SJCRH30 (cell line): Measurements from ENCODE around the gene TPK1. TPM values are rescaled to one million over a fixed set of nuclear protein-coding genes. Genes with fewer than 3 reads are reported as not detected.

ENCODE experiments used
- DNase-seq, 2 experiments: peaks; one replicate each; pipeline ENCODE4 v3.0.0-alpha.2; 2015 to 2020
- H3K27ac ChIP-seq: fragments of 250-450 bp; sonication (Bioruptor Pico); 2 replicates; pipeline ENCODE4 v1.5.1; 2020; ENCODE audit warnings: mild to moderate bottlenecking, moderate library complexity
- H3K27me3 ChIP-seq: fragments of 250-450 bp; sonication (Bioruptor Pico); 2 replicates; pipeline ENCODE4 v1.5.1; 2020; ENCODE audit warnings: mild to moderate bottlenecking, moderate library complexity
- H3K36me3 ChIP-seq: fragments of 250-450 bp; sonication (Bioruptor Pico); 2 replicates; pipeline ENCODE4 v1.5.1; 2020; ENCODE audit warnings: mild to moderate bottlenecking, moderate library complexity
- H3K4me1 ChIP-seq: fragments of 250-450 bp; sonication (Bioruptor Pico); 2 replicates; pipeline ENCODE4 v1.5.1; 2020; ENCODE audit warnings: mild to moderate bottlenecking, moderate library complexity
- H3K4me3 ChIP-seq: fragments of 250-450 bp; sonication (Bioruptor Pico); 2 replicates; pipeline ENCODE4 v1.5.1; 2020; ENCODE audit warnings: mild to moderate bottlenecking, moderate library complexity
- H3K9me3 ChIP-seq: fragments of 250-450 bp; sonication (Bioruptor Pico); replicated peaks from 2 replicates; pipeline ENCODE4 v1.5.1; 2020; ENCODE audit warnings: mild to moderate bottlenecking, moderate library complexity
- total RNA-seq: library from RNA; depleted of rRNA; stranded (reverse); fragments of >200 nt; shearing (Covaris generic); gene quantifications from 2 replicates; pipeline ENCODE4 v1.2.3, GENCODE V29; 2014

The TPK1 gene
- total RNA-seq, 1 experiment from 2014 or later = 2.4 TPM

DNA sequence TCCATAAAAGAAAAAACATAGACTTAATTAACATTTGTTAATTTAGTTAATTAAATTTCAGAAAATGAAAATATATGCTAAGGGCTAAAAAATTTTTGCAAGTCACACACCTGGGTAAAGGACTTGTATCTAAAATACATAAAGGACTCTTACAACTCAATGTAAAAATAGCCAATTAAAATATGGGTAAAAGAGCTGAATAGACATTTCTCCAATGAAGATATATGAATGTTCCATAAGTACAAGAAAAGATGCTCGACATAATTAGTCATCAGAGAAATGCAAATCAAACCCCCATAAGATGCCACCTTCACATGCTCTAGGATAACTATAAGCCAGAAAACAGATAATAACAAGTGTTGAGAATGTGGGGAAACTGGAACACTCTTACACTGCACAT, 288.0 kb downstream of the TPK1 start:
- no peak for DNase-seq
- Histone ChIP-seq H3K9me3 (no peaks in the 10 kb centered on the region), H3K27me3 (peaks cover 11% of the 10 kb centered on the region)

DNA sequence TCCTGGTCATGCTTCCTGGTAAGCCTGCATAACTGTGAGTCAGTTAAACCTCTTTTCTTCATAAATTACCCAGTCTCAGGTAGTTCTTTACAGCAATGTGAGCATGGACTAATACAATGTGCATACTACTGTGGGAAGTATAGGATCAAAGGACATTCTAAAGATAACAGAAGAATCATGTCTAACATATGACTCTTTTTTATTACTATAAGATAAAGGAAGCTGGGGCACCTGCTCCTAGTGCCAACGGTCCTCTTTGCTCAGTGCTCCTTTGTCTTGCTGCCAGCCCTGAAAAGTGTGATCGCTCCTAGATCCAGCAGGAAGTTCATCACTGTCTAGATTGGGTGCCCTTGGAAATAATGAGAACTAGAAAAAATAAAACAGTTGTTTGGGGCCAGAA, 289.1 kb downstream of the TPK1 start:
- no peak for DNase-seq
- H3K4me3 ChIP-seq = no peak overlapping the region
- H3K9me3 ChIP-seq = no peaks in the 10 kb centered on the region
- H3K27ac ChIP-seq = no peak overlapping the region
- H3K27me3 ChIP-seq = peaks cover 11% of the 10 kb centered on the region
- H3K36me3 ChIP-seq = no peaks in the 10 kb centered on the region
- H3K4me1 ChIP-seq = no peaks in the 10 kb centered on the region

More for the DNA sequence above, 288.0 kb downstream of the TPK1 start:
- H3K36me3 ChIP-seq = no peaks in the 10 kb centered on the region
- H3K4me3 ChIP-seq = no peak overlapping the region
- H3K27ac ChIP-seq = no peak overlapping the region
- H3K4me1 ChIP-seq = no peaks in the 10 kb centered on the region

DNA sequence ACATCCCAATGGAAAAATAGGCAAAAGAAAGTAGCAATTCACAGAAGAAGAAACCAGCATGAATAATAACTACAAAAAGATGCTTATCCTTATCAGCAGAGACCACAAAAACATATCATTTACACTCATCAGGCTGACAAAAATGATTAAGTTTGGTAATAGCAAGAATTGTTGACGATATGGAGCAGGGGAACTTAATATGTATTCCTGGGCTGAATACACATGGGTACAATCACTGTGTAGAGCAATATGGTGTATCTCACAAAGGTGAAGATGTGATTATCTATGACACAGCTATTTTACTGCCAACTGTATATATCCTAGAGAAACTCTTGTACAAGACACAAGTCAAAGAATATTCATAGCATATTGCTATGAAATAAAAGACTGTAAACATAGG, 290.5 kb downstream of the TPK1 start:
- no peaks in the 10 kb centered on the region for H3K36me3 ChIP-seq
- no peak for DNase-seq

DNA sequence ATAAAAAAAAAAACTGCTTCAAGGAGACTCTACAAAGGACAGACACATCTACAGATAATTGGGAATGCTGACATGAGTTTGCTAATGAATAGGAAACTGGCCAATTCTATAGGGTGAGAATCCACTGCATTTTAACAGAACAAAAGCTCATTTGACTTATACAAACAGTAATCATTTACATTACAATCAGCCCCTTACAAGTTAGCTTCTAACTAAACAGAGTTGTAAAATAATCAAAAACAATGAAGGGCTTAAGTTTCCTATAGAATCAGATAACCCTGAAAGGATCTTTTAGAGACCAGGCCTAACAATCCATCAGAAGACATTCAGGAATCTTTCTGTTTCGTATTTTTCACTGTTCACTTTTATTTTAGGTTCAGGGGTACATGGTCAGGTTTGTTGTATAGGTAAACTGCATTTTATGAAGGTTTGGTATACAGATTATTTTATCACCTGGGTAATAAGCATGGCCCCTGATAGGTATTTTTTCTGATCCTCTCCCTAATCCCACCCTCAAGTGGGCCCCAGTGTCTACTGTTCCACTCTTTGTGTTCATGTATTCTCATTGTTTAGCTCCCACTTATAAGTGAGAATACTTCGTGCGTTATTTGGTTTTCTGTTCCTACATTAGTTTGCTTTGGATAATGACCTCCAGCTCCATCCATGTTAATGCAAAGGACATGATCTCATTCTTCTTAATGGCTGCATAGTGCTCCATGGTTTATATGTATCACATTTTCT, 301.0 kb downstream of the TPK1 start:
- Histone ChIP-seq H3K27me3 (no peaks in the 10 kb centered on the region; the same call in 1 of the 2 replicates), H3K36me3 (no peaks in the 10 kb centered on the region), H3K4me3 (no peak overlapping the region), H3K27ac (no peak overlapping the region), H3K4me1 (no peaks in the 10 kb centered on the region), H3K9me3 (no peaks in the 10 kb centered on the region)
- no peak for DNase-seq

More for the DNA sequence above, 290.5 kb downstream of the TPK1 start:
- H3K27me3 ChIP-seq = peaks cover 11% of the 10 kb centered on the region
- no peak overlapping the region for H3K27ac ChIP-seq
- no peaks in the 10 kb centered on the region for H3K9me3 ChIP-seq
- H3K4me3 ChIP-seq = no peak overlapping the region
- no peaks in the 10 kb centered on the region for H3K4me1 ChIP-seq

DNA sequence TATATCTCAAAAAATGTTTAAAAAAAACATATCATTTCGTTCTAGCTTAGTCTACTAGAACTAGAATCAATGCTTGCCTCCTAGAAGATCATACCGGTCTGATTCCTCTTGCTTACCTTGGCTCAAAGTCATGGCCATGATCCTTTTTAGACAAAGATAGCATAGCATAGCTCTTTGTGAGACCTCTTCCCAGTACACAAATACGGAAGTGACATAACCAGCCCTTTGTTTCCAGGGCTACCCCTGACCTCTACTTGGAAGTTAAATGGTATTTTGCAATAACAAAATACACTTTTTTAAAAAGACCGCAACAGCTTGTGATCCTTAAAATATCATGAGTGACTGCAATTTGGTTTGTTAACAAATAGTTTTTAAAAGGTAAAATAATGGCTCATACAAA, 301.7 kb downstream of the TPK1 start:
- no peak overlapping the region for H3K4me3 ChIP-seq
- no peak overlapping the region for H3K27ac ChIP-seq
- no peak for DNase-seq
- no peaks in the 10 kb centered on the region for H3K4me1 ChIP-seq
- no peaks in the 10 kb centered on the region for H3K36me3 ChIP-seq
- H3K27me3 ChIP-seq = no peaks in the 10 kb centered on the region; the same call in 1 of the 2 replicates
- no peaks in the 10 kb centered on the region for H3K9me3 ChIP-seq

DNA sequence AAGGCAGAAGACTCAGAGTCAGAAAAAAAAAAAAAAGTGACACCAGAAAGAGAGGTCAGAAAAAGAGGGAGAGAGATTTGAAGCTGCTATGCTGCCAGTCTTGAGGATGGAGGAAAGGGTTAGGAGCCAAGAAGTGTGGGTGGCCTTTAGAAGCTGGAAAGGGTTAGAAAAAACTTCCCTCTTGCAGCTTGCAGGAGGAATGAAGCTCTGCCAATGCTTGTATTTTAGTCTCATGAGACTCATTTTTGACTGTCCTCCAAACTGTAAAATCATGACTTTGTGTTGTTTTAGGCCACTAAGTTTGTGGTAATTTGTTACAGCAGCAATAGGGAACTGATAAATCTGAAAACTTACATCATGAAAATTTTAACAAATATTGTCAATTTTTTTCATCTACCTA, 304.7 kb downstream of the TPK1 start:
- no peak for DNase-seq
- H3K9me3 ChIP-seq = no peaks in the 10 kb centered on the region
- H3K36me3 ChIP-seq = no peaks in the 10 kb centered on the region
- no peak overlapping the region for H3K4me3 ChIP-seq
- H3K4me1 ChIP-seq = no peaks in the 10 kb centered on the region
- H3K27ac ChIP-seq = no peak overlapping the region
- H3K27me3 ChIP-seq = no peaks in the 10 kb centered on the region; the same call in 1 of the 2 replicates

DNA sequence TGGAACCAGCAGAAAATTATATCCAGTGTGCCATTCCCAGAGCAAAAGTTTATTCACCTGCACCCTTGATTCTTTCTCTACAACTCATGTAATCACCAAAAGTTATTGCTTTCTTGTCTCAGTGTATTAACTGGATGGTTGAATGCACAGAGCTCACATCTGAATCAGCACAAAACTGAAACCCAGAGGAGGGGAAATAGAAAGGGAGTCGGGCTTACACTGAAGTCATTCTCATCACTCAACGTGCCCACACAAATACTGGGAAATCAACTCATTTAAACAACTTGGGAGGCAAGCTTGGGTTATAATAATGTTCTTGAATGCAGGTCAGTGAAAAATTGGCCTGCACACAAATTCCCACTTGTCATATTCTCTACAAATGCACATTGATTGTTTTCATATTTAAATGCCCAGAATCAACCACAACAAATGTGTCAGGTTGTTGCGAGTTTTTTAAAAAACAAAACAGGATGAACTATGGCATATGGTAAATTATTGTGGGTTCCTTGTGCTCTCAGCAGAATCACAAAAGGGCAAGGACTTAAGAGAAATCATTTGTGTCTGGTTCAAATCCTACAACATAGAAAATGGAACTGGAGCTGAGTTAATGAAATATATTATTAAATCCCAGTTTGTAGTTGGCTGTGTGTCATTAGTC, 306.5 kb downstream of the TPK1 start:
- Histone ChIP-seq H3K9me3 (no peaks in the 10 kb centered on the region), H3K27ac (no peak overlapping the region), H3K27me3 (no peaks in the 10 kb centered on the region; the same call in 1 of the 2 replicates), H3K4me3 (no peak overlapping the region), H3K36me3 (no peaks in the 10 kb centered on the region), H3K4me1 (no peaks in the 10 kb centered on the region)
- DNase-seq = no peak

DNA sequence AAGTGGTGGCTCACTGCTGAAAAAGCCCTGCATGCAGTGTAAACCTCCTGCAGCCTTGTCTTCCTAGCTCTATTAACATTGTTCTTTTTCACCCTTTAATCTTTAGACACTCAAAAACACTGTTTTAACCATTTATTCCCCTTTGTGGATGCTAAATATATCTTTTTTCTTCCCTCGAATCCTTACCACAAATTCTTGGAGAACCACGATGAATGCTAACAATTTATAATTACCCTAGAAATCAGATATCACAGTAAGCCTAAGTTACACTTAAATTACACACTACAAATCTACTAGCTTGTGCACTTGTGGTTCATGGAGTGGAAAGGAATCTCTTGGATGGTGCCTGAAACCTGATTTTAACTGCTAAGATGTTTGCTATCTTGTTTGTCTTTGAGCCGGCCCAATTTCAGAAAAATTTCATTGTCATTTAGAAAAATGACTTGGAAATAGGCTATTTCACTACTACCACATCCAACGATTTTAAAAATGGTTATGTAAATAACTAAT, 307.3 kb downstream of the TPK1 start:
- H3K9me3 ChIP-seq = no peaks in the 10 kb centered on the region
- H3K36me3 ChIP-seq = no peaks in the 10 kb centered on the region
- H3K4me3 ChIP-seq = no peak overlapping the region
- no peak overlapping the region for H3K27ac ChIP-seq
- no peak for DNase-seq
- H3K27me3 ChIP-seq = no peaks in the 10 kb centered on the region; the same call in 1 of the 2 replicates
- H3K4me1 ChIP-seq = no peaks in the 10 kb centered on the region

DNA sequence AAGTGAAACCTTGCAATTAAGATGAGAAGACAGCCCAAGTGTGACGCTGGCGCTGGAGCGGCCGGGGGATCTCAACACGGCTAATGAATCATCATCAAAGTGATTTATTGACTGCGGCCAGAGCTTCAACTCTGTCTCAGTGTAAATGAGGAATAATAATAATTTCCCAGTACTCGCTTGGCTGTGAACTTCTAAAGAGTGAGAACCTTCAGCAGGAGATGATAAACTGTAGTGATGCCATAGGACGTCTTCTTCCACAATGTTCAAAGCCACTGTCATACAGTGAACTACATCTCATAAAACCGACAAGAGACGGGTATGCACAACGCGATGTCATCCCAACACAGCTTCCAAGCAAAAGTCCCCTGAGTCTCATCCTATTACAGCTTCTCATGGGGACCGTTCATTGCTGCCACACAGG, 308.8 kb downstream of the TPK1 start:
- Histone ChIP-seq H3K36me3 (no peaks in the 10 kb centered on the region), H3K27me3 (no peaks in the 10 kb centered on the region; the same call in 1 of the 2 replicates), H3K4me3 (no peak overlapping the region), H3K4me1 (no peaks in the 10 kb centered on the region), H3K9me3 (no peaks in the 10 kb centered on the region), H3K27ac (no peak overlapping the region)
- no peak for DNase-seq

DNA sequence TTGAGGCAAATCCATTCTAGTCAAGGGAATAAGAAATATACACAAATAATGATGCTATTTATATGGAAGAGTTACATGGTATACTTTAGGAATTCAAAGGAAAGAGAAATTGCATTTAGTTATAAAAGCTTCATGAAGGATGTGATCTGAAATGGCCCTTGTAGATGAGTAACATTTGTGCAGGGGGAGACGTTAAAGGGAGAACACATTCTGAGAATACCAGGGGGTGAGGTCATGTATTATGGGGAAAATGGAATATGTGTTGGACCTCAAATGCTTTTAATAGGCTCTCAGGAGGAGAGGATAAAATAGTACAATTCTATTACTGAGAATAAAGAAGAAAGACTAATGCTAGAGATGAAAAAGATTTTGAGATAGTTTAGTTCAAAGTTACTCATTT, 309.9 kb downstream of the TPK1 start:
- no peaks in the 10 kb centered on the region for H3K9me3 ChIP-seq
- no peaks in the 10 kb centered on the region for H3K36me3 ChIP-seq
- H3K4me3 ChIP-seq = no peak overlapping the region
- H3K27ac ChIP-seq = no peak overlapping the region
- H3K27me3 ChIP-seq = no peaks in the 10 kb centered on the region
- H3K4me1 ChIP-seq = no peaks in the 10 kb centered on the region
- no peak for DNase-seq

DNA sequence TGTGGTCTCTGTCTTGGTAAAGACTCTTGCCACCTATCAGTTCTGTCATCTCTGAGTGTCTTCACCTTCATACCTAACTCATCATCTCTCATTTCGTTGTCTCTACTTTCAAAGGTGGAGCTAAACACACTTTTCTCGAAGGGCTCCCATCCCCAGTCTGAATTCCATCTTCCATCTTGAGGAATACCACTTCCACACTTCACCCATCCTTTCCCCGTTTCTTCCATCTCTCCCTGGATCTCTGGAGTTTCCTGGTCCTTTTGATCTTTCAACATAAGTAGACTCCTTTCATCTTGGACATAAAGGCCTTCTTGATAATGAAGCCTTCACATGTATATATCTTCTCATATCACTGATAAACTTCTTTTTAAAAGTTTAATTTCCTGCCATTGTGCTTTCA, 311.6 kb downstream of the TPK1 start:
- no peak overlapping the region for H3K27ac ChIP-seq
- no peaks in the 10 kb centered on the region for H3K9me3 ChIP-seq
- H3K36me3 ChIP-seq = no peaks in the 10 kb centered on the region
- no peaks in the 10 kb centered on the region for H3K4me1 ChIP-seq
- H3K27me3 ChIP-seq = no peaks in the 10 kb centered on the region
- DNase-seq = no peak
- H3K4me3 ChIP-seq = no peak overlapping the region

DNA sequence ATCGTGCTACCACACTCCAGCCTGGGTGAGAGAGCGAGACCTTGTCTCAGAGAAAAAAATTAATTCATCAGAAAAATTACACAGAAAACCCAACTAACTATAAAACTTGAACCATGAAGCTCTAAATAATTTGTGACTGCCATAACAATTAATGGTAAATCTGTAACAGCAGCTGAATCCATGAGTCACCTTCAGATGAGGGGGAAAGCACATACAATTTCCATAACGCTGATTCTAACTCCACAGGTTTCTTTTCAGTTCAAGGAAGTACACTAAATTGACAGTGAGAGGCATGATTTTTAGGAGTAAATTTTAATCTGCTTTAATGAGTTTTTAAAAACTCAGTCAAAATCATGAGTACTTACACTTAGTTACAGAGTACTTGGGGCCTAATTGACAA, 312.2 kb downstream of the TPK1 start:
- Histone ChIP-seq H3K36me3 (no peaks in the 10 kb centered on the region), H3K27me3 (no peaks in the 10 kb centered on the region), H3K9me3 (no peaks in the 10 kb centered on the region), H3K4me3 (no peak overlapping the region), H3K4me1 (no peaks in the 10 kb centered on the region), H3K27ac (no peak overlapping the region)
- DNase-seq = no peak

DNA sequence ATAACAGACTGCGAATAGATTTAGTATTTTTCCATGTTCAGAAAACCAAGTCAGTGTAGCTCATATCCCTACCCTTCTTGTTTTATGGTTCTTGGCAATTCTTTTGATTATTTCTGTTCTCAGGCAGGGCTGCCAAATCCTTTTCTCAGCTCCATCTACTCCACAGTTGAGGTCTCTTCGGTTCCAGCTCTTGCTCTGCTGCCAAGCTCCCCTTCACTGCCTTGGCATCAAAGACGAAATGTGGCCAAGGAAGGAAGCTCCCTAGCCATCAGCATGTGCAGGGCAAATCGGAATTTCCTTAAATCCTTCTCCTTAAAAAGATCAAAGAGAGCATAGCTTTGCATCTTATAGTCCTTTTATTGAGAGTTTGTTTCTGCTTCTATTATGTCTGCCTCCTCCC, 315.9 kb downstream of the TPK1 start:
- no peaks in the 10 kb centered on the region for H3K4me1 ChIP-seq
- no peaks in the 10 kb centered on the region for H3K9me3 ChIP-seq
- no peak overlapping the region for H3K27ac ChIP-seq
- no peak overlapping the region for H3K4me3 ChIP-seq
- H3K36me3 ChIP-seq = no peaks in the 10 kb centered on the region
- H3K27me3 ChIP-seq = no peaks in the 10 kb centered on the region; the same call in 1 of the 2 replicates
- DNase-seq = no peak

DNA sequence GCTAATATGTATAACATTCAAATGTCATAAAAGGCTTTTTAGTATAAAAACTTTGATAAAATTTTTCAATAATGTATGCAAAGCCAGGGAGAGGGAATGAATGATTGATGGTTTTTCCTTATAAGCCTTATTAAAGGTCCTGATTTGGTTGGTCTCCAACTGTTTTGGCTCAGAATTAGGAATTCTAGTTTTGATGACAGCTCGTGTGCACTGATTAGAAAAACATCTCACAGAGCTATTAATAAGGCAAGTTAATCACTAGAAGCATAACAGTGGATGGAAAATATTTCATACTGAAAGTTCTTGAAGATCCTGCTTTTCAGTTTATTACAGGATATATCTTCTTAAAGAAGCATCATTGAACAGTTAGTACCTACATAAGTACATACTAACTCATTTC, 317.5 kb downstream of the TPK1 start:
- Histone ChIP-seq H3K4me3 (no peak overlapping the region), H3K36me3 (no peaks in the 10 kb centered on the region), H3K4me1 (no peaks in the 10 kb centered on the region), H3K27me3 (no peaks in the 10 kb centered on the region; the same call in 1 of the 2 replicates), H3K9me3 (no peaks in the 10 kb centered on the region), H3K27ac (no peak overlapping the region)
- no peak for DNase-seq

DNA sequence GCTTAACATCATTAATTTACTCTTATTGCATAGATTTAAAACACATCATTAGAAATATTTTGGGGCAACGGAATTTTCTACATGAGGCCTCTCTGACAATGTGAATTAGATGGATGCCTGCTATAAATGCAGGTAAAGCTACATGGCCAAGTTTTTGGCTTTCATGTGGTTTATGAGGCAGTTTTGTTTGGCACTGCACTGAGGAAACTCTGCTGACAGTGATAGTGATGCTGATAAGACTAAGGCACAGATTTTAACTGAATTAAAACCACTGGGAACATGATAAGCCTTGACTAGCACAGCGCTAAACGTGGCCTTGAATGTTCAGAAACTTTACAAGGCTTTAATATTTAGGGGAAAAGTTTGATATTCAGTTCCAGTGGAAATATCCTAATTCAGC, 318.1 kb downstream of the TPK1 start:
- DNase-seq = no peak
- Histone ChIP-seq H3K4me1 (no peaks in the 10 kb centered on the region), H3K27ac (no peak overlapping the region), H3K27me3 (no peaks in the 10 kb centered on the region; the same call in 1 of the 2 replicates), H3K36me3 (no peaks in the 10 kb centered on the region), H3K9me3 (no peaks in the 10 kb centered on the region), H3K4me3 (no peak overlapping the region)
